GDM1 (cell line): ENCODE data around the gene GSTA5.
"Not testable (repeated sequence)": the region's sequence is repeated elsewhere in the genome, so short reads cannot be mapped to it uniquely, and the experiment has no call there.

Experiments used
- DNase-seq: peaks from one replicate; lab custom pipeline; 2025; lab: John Stamatoyannopoulos, UW

GSTA5 gene

DNA sequence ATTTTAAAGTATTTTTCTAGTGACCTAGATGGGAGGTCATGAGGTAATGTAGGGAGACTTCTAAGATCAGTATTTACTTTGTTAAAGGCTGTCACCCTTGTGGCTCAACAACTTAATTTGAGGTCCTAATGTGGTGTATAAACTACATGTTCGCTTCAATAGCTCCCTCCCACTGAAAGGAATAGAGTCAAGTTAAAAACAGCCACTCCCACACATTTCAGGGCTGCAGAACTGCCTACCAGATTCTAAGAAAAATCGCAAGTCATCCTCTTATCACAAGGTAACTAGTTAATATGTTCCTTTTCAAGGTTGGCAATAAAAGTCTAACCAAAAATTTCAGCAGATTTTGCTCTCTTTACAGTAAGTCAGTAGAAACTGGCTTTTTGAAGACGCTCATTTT is 52.1 kb downstream of the GSTA5 start:
- no peak for DNase-seq

DNA sequence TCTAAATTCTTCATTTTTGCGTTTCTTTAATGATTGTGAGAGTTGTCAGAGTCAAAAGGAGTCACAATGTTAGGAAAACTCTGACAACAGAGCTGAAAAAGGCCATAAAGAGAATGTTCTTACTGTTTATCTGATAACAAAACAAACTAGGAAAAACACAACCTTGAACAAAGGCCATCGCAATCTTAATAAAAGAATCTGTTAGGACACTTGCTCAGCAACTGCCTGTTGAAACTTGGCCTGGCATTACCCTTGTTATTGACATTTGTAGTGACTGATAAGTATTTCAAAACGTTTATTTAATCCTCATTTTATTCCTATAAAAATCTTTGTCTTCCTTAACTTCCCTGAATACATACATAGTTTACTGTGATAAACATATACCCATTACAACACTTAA is 52.7 kb downstream of the GSTA5 start:
- DNase-seq, result no peak

DNA sequence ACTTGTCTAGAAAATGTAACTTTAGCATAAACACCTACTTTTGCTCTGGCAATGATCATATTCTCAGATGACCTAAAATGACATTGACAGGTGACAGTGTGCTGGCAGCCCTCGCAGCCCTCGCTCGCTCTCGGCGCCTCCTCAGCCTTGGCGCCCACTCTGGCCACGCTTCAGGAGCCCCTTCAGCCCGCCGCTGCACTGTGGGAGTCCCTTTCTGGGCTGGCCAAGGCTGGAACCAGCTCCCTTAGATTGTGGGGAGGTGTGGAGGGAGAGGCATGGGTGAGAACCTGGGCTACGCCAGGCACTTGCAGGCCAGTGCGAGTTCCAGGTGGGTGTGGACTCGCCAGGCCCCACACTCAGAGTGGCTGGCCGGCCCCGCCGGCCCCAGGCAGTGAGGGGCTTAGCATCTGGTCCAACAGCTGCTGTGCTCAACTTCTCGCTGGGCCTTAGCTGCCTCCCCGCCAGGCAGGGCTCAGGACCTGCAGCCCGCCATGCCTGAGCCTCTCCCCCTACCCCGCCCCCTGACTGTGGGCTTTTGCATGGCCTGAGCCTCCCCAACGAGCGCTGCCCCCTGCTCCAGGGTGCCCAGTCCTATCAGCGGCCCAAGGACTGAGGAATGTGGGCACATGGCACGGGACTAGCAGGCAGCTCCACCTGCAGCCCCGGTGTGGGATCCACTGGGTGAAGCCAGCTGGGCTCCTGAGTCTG is 54.2 kb downstream of the GSTA5 start:
- no peak for DNase-seq

DNA sequence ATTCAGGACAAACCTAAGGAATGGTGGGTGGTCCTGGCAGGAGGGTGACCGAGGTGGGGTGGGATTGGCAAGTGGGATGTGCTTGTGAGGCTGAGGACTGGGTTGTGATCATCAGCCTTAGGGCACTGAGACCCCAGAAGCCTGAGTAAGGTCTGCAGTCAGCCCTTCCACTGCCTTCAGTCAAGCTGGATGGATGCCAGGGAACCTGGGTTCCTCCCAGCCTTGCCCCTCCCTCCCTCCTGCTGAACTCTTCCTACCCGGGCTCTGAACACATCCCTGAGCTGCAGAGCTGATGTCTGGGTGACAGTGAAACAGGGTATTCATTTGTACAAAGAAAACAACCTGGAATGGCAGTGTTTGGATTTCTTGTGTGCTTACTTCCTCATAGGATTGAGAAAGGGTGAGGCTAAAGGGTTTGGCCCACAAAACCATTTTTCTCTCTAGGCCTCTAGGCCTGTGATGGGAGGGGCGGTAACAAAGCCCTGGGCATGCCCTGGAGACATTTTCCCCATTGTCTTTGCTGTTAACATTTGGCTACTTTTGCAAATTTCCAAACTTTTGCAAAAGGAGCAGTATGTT is 57.8 kb downstream of the GSTA5 start:
- not testable (repeated sequence) for DNase-seq

DNA sequence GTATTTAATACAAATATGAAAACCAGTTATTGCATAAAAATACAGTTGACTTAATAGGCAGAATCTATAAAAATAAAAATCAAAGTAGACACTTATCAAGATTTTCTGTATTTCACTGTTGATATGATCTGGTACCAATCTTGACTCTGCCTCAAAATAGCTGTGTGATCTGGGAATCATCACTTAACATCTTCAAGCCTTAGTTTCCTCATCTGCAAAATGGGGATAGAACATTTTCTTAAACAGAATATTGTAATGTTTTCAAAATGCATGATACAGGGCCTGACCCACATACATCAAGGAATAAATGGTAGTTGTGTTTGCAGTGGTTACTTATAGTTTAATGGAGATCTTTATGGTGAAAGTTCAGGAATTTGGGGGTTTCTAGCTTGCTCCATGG is 58.4 kb downstream of the GSTA5 start:
- not testable (repeated sequence) for DNase-seq
